Amygdala (tissue), 56 donors: ENCODE results near the gene ETS1.

Experiments used
- DNase-seq, 56 donors: peaks; one replicate each; lab custom pipeline; 2025; lab: John Stamatoyannopoulos, UW

ETS1 gene

DNA sequence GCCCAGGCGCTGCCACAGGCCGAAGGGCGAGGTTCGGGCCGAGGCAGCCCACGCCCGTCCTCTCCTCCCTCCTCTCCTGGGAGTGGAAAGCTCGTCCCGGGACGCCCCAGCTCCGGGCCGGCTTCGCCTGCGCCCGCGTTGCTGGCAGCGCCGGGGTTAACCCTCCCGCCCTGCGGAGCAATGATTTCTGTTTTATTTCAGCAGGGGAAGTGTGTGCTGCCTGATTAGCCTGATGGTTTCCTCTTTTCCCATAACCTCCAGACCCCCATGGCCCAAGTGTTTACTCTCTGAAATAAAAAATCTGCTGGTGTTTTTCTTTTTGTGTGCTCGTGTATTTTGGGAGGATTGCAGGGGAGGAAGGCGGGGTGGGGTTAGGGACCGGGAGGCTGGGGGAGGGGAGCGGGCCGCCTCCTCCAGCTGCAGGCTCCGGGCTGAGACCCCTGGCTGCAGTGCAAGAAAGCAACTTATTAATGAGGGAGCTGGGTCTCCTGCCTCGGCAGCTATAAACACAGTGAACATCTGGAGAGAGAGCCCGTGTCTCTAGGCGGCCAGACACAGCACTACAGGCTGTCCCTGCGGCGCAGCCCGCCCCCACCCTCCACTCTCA lies 38.6 kb downstream of the ETS1 start:
- peak in 1 of 56 donors; percentile 43 for DNase-seq

DNA sequence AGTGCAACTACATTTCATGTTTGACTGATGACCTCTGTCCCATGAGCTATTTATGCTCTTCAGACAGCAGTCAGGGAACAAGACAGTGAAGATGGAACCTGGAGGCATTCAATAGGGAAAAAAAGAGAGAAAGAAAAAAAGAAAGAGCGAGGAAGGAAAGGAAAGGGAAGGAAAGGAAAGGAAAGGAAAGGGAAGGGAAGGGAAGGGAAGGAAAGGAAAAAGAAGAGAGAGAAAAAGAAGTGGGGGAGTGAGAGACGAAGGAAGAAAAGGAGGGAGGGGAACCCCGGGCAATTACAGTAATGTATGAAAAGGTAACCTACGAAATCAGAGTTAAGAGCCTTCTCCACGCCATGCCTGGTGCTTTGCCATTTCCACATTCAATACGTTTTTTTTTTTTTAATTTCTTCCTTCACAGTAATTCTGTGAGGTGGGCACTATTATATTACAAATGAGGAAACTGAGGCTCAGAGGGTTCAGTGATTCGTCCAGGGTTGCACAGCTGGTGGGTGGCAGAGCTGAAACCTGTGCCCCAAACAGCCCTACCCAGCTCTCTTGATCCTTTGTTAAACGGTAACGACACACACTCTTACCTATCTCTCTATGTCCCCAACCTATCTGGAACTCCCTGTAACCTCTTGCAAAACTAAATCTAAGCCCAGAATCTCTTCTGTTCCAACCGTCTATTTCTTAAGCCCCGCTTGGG lies 39.3 kb downstream of the ETS1 start:
- DNase-seq: no peak

- no peak for DNase-seq
Observed at GRCh38 chr11:128546916-128547315, 40.4 kb downstream of the ETS1 start.

- no peak for DNase-seq
Observed at GRCh38 chr11:128544471-128545051, 42.8 kb downstream of the ETS1 start.

DNA sequence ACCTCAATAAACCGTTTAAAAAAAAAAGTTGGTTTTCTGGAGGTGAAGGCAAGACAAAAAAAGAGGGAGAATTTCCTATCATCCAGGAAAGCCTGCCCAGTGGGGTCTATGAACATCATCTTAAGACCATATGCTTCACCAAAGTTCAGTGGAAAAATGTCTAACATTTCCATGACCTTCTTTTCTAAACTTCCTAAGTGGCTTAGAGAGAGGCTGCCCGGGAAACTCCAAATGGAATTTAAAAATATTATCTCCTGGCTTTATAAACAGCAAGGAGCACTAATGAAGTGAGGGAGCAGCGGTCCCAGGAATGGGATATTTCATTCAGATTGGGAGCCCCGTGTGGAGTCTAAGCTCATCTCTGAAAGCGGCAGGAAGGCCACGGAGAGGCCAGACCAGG lies 46.9 kb downstream of the ETS1 start:
- DNase-seq: no peak

DNA sequence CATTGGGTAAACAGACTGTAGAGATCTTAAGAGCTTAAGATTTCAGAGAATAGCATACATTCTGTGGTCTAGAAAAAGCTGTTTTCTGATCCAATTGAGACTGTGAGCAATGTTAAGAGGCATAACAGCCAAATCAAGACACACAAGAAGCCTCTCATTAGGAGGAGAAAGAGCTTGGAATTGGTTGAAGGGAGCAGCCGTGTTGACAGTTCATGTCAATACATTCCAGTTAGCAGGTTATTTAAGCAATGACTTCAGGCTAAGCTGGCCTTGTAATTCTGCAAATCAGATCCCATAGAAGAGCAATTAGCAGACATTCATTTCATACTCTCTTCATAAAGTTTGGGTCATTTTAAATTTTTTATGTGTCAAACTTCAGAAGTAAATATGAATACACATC lies 50.9 kb downstream of the ETS1 start:
- no peak for DNase-seq

DNA sequence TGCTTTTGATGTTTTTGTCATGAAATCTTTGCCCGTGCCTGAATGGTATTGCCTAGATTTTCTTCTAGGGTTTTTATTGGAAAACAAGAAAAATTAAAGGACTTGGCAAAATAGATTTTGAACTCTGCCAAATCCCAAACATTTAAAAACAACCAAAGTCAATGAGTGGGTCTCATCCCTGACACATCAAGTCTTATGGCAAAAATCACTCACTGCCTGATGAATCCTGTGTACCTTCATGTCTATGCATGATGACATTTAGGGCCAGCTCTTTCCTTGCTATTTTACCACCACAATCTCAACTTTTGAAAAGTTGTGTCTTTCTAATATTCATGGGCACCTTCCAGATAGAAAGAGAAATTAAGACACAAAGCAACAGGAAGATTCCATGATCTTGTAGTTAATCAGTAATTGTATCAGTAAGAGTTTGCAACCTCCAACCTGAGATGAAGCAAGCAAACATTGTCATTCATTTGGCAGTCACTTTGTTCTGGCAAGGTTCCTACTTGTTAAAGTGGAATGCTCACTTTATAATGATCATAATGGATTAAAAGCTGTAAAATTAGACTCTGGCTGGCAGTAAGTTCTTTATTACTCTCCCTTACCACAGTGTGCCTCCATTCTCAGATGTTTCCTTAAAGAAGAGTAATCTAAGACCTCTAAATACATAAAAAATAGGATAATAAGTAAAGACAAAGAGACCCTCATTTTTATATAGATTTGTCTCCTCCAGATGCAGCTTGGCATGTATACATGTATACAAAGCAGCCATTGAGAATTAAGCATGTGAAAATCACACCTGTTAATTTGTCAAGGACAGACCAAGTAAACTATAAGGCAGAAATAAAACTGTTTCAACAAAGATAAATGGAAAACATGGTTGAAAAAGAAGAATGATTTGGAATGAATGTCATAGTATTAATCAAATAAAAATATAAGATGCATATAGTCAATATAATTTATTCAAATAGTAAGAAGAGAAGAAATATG lies 51.6 kb downstream of the ETS1 start:
- DNase-seq: no peak

- DNase-seq: no peak
Observed at GRCh38 chr11:128533472-128533871, 53.9 kb downstream of the ETS1 start.

DNA sequence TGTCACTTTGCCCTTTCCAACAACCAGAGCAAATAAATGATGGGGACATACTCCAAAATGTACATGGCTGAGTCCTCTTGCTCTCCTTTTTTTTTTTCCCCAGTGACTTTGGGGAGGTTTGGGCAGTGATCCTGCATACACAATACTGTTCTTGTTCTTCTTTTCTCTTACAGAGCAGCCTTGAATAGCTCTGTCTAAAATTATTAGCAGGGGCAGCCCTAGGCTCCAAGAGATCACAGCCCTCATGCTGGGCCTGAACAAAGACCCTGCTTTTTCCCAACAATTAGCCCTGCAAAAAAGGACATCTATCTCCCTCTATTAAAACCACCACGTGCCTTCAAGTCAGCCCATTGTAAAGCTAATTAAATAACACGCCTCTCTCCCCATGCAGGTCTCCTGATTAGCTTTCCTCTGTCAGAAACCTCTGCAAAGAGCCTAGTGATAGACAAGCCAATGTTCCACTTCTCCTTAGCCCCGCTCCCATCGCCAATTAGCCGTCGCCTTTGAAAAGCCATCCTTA lies 54.7 kb downstream of the ETS1 start:
- DNase-seq: peak in 22 of 56 donors; percentile 11 to 84 (median 48)

DNA sequence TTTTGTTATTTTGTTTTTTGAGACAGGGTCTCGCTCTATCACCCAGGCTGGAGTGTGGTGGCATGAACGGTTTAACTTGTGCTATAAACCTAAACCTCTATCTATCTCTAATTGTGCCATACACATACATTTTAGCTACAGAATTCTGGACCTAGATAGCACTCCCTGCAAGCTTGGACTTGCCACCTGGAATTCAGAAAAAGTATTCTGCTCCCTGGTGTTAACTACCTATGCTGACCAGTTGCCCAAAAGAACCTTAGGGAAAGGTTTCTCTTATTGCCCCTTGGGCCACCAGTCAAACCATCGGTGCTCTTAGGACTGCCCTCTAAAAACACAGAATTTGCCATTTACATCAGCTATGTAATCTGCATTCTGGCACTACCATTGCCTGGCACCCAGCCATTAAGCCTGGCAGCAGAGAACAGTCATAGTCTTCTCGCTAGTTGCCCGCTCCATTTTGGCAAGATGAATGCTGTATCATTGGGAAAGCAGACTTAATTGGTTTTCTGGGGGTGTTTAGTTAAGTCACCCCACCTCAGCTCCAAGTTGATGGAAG lies 55.3 kb downstream of the ETS1 start:
- peak in 50 of 56 donors; percentile 10 to 91 (median 60) for DNase-seq

DNA sequence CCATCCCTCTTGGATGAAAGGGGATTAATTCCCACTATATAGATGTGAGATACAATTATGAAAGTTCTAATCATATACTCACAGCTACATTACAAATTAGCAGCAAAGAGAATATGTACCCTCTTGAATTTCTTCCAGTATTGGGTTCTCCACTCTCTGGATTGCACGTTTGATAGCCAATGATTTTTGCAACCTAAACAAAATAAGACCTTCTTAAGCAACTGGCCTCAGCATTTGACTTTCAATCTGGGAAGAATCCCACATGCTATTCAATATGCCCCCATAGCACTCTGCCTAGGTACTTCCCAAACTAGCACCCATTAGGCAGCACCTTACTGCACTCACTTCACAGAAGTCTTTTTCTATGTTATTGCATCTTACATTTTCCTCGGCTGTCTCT lies 55.8 kb downstream of the ETS1 start:
- DNase-seq: no peak

GRCh38 chr11:128530118-128531074 lies 57.0 kb downstream of the ETS1 start:
- peak in 1 of 56 donors; percentile 37 for DNase-seq

DNA sequence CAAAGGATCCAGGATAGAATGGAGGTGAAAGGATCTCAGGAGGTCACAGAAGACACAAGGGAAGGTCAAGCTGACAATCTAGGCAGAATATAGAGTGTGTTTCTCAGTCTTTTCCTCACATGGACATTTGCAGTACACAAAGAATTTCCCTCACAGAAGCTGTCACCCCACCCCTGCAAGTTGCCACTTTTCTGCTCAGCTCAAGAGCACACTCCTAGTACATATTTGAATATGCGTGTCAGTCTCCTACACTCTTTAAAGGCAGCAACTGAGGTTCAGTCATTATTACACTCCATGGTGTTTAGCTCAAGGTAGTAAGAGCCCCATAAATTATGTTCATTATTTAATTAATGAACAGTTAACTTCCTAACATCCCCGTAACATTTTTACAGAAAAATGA lies 59.1 kb downstream of the ETS1 start:
- DNase-seq: no peak

GRCh38 chr11:128527046-128527445 lies 60.3 kb downstream of the ETS1 start:
- DNase-seq: no peak

GRCh38 chr11:128525411-128526243 lies 61.7 kb downstream of the ETS1 start:
- peak in 16 of 56 donors; percentile 15 to 56 (median 30) for DNase-seq

- no peak for DNase-seq
Observed at GRCh38 chr11:128524172-128524571, 63.2 kb downstream of the ETS1 start.

DNA sequence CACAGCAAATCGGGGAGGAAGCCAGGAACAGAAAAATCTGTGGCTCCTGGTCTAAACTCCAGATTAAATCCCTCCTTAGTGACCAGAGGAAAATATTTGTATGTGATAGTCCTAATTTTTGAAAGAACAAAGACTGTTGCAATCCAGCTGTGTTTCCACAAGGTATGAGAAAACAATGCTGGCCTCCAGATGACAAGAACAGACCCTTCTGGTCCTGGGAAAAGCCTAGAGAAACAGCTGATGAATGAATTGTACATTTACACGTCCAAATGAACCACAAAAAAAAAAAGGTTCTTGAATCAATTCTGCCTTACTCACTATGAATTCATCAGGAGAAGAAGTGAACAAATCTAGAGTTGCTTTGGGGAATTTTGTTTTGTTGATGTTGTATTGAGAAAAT lies 63.7 kb downstream of the ETS1 start:
- DNase-seq: no peak

GRCh38 chr11:128522943-128523518 lies 64.3 kb downstream of the ETS1 start:
- no peak for DNase-seq
